Measurements from ENCODE around the gene THYN1.
"Not testable (repeated sequence)": the region's sequence is repeated elsewhere in the genome, so short reads cannot be mapped to it uniquely, and the experiment has no call there.

The THYN1 gene

DNA sequence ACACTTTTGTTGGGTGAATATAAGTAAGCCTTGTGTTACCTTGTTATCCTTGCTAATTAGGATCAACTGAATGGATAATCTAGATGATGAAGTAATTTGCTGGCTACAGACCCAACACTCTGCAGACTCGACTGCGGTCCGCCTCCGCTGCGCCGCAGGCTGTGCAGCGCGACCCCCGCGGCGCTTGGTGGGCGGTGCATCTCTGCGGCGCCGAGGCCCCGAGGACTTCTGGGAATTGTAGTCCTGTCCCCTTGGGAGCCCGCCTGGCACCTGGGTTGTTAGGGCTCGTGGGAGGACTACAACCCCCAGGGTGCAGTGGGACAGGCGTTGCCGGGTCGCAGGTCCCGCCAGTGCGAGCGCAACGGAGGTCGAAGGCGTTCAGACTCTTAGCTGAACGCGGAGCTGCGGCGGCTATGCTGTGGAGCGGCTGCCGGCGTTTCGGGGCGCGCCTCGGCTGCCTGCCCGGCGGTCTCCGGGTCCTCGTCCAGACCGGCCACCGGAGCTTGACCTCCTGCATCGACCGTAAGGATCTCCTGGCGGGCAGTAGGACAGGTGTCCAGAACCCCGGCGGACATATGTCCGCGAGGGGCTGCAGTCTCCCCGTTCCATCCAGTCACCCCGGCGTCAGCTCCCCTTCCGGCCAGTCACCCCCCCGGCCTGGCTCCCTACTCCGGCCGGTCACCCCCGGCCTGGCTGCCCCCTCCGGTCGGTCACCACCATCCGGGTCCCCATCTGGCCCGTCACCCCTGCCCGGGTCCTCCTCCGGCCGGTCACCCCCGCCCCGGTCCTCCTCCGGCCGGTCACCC lies at the start of gene THYN1, which contains the start of gene ACAD8:
TSS of gene THYN1 (minus strand) at position 165 of the 806 bp plus-strand sequence. CDS start 470 bp downstream, outside the sequence.
TSS of gene ACAD8 (plus strand) at position 381 of the 806 bp plus-strand sequence. CDS start at position 414, 33 bp downstream.
- DNase-seq = peak; percentile 91

DNA sequence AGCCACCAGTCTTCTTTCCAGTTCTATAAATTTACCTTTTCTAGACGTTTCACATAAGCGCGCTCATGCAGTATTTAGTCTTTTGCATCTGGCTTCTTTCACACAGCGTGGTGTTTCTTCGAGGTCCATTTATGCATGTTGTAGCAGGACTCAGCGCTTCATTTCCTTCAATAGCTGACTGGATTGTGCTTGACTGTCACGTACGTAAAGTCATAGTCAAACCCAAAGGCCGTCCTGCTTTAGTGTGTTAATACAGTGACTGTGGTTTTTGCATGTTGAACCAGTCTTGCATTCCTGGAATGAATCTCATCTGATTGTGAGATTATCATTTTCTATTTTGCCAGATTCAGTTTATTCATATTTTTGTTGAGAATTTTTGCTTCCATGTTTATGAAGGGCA lies 41.5 kb upstream of the THYN1 start:
- DNase-seq = no peak

DNA sequence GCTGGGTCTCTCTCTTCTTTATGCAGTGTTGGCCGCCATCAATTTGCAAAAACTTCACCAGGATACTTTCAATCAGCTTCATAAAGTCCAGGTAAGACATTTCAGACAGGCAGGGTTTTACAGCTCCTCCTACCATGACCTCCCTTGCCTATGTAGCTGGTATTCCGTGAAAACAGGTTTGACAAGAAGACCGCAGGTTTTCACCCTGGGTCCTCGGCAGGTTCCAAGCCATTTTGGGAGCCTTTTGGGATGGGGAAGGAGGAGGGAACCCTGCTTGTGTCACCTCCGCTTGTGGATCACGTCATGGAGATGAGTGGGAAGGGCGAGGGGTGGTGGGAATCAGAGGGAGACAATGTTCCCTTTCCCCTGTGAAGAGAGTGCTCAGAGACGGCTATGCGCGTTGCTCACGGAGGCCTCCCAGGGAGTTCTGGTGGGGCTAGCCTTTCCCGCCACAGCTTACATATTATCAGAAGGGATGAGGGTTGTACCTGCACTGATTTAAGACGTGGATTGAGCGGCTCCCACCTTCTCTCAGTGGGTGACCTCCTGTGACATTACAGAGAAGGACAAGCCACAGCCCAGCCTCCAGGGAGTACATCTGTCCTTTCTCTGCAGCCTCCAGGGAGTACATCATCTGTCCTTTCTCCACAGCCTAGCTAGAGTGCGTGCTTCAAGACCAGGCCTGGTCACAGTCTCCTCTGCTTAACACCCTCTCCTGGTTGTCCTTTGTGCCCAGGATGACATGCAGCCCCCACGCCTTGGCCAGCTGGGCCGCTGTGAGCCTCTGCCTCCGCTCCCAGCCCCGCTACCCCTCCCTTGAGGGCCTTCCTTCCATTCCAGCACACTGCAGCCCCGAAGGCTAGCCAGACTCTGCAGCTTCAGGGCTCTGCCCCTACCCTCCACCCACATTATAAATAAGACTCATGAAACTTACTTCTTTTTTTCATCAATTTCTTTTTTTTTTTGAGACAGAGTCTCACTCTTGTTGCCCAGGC lies 40.3 kb upstream of the THYN1 start:
- no peak for DNase-seq

DNA sequence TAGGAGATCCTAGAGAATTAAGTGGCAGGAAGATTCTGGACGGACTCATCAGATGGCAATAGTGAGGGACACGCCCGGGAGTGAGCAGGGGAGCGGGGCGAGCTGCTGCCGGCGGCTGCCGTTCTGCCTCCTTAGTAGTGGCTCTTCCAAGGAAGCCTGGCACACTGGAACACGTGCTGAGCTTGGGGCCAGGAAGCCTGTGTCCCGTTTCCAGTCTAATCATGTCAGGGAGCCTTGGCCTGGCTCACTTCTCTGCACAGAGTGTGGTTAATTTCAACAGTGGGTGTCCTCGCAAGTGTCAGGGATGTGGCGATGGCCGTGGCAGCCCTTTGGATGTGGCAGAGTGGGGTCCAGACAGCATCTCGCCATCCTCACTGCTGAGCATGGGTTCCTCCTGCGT lies 39.5 kb upstream of the THYN1 start:
- no peak for DNase-seq

DNA sequence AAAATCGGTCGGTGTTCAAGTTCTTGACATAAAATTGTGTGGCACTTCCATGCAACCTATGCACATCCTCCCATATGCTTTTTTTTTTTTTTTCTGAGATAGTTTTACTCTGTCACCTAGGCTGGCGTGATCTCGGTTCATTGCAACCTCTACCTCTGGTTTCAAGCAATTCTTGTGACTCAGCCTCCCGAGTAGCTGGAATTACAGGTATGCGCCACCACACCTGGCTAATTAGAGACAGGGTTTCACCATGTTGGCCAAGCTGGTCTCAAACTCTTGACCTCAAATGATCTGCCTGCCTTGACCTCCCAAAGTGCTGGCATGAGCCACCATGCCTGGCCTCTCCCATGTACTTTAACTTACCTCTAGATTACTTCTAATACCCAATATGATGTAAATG lies 38.0 kb upstream of the THYN1 start:
- no peak for DNase-seq

DNA sequence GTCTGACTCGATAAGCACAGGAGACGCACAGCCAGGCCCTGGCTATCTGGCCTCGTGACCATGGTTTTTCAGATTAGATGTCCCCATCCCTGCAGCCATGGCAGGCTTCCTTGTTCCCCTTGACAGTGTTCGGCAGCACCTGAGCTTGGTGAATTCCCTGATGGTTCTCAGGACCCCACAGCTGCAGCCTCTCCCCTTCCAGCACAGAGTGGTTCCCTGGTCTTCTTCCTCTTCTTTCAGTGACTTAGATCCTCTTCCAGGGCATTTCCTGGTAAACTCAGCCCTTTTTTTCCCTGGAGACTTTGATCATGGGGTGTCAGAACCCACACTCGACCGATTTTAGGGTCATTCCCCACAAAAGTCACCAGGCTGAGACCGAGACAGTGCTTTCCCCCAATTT lies 37.5 kb upstream of the THYN1 start:
- no peak for DNase-seq

DNA sequence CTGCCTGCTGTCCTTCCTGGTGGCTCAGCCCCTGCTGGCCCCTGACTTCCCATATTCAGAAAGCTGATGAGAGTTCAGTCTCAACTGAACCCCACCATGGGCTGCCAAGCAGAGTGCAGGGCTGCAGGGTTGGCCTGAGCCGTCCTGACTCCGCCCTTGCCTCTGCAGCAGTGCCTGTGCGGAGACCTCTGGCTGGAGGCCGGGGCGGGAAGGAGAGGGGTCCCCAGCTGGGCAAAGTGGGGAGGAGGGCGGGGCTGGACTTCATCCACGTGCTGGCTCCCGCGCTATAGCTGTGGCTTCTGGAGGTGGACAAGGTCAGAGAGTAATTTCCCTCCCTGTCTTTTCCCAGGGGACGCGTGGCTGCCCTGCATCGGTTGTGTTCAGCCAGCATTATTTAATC lies 36.6 kb upstream of the THYN1 start:
- DNase-seq = no peak

DNA sequence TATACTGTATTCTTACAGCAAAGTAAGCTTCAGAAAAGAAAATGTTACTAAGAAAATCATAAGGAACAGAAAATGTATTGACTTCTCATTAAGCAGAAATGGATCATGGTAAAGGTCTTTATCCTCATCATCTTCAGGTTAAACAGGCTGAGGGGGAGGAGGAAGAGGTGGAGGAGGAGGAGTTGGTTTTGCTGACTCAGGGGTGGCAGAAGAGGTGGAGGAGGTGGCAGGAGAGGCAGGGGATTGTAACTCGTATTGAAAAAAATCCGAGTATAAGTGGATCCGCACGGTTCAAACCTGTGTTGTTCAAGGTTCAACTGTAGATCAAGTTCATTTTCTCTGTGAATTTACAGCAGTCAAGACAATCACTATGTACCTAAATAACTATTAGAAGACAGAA lies 36.0 kb upstream of the THYN1 start:
- no peak for DNase-seq

DNA sequence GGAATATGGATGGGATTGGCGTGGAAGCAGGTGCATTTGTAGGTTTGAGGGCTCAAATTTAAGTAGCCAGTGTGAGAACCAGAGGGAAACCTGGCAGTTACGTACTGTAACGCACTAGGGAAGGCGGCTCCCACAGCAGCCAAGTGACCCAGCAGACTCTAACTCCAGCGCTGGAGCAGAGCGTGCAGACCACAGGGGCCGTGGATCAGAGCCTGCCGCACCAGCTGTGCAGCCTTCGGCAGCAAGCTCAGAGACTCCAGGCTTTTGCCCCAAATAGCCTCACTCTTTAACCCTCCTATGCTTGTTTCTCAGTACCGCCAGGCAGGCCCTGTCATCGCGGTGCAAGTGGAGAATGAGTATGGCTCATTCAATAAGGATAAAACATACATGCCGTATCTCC lies 35.3 kb upstream of the THYN1 start:
- DNase-seq = no peak

DNA sequence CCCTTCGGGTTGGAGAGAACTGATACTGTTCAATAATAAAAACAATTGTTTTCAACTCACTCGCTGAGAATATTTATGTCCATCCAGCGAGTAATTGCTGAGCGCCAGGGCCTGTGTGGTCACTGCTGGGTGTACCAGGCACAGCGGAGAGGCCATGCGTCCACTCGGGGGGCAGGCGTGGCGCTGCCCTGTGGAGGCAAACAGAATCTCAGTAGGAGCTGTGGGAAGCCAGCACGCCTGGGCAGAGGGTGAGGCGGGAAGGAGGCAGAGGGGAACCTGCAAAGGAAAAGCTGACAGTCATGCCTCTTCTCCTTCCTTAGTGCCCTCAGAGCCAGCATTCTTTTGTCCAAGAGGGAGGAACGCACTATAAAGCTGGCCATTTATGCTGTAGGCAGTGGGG lies 34.4 kb upstream of the THYN1 start:
- no peak for DNase-seq

DNA sequence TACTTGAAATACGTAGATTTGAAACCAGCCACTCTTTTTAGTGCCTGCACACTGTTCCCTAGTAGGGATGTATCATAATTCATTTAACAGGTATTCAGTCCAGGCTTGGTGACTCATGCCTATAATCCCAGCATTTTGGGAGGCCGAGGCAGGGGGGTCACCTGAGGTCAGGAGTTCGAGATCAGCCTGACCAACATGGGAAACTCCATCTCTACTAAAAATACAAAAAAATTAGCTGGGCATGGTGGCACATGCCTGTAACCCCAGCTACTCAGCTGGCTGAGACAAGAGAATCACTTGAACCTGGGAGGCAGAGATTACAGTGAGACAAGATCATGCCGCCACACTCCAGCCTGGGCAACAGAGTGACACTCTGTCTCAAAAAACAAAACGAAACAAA lies 31.2 kb upstream of the THYN1 start:
- not testable (repeated sequence) for DNase-seq

DNA sequence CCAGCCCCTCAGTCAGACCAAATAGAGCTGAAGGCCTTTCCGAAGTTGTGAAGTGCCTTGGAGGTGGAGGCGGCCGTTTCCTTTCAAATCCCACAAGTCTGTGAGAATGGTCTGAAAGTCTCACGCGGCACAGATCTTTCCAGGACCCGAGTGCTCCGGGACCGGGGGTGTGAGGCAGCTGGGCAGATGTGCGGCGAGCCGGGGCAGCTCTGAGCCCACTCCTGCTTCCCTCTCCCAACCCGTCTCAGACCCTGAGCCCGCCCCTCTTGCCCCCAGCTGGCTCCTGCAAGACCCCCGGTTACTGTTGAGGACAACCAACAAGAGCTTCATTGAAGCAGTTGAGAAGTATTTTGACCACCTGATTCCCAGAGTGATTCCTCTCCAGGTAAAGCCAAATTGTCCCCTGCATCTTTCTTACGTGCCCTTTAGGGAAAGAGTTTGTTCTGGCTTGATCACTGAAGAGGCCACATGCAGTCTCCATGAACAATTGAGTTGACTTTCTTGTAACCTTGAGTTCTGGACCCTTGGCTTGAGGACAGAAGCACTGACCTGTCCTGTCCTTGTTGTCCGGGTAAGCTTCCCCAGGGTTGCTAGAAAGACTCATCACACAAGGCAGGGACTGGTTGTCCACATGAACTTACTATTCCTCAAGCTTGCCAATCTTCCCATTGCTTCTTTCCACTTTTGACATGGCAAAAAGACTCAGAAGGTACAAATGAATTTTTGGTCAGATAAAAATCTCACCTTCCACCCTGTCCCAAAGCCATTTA lies 30.5 kb upstream of the THYN1 start:
- DNase-seq = no peak

DNA sequence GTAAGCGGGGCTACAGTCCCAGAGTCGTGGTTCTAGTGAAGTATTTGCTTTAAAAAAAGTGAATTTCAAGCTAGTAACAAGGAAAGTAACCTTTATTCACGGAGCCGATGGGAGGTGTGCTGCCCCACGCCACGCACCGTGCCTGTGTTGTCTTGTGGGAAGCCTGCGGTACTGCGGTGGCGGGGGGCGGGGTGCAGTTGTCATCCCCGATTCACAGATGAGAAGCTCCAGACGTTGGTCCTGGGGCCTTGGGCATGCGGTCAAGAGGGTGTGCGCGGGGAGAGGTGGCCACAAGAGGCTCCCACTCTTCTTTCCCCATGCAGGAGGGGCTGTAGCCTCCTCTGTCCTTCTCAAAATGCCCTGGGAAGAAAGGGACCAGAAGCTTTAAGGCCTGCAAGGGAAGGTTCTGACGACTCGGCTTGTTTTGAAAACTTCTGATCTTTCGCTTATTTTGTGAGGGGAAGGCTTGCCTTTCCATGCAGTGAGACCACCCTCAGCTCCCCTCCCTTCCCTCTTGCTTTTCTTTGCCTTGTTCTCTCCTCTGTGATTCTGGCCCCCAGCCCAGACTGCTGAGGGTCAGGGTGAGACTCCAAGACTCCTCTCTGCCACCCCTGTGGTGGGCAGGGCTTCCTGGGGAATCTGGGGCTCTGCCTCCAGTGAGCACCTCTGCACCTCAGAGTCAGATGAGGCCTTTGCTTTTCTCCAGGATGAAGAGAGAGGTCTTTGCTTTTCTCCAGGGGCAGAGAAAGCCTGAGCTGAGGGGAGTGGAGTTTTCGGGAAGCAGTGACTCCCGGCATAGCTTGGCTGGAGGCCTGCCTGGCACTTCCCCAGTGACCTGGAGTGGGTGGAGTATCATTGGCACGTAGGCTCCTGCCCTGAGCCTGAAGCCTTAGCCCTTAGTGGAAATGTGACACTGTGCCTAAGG lies 29.2 kb upstream of the THYN1 start:
- no peak for DNase-seq

DNA sequence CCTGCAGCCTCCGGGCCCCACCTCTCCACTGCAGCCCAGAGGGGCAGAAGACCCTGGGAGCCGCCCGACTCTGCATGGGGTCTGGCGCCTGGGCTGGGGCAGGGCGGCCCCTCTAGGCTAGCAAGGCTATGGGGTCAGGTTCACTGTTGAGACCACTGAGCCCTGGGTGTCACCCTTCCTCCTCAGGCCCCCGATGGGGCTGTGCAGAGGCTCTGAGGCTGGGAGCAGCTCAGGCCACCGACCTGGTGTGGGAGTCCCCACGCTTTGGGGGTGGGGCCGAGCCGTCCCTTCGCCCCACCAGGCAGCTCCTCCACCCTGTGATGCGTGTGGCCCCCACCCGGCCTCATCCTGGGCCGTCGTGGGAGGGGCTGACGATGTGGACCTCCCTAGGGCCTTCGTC lies 28.5 kb upstream of the THYN1 start:
- DNase-seq = not testable (repeated sequence)

DNA sequence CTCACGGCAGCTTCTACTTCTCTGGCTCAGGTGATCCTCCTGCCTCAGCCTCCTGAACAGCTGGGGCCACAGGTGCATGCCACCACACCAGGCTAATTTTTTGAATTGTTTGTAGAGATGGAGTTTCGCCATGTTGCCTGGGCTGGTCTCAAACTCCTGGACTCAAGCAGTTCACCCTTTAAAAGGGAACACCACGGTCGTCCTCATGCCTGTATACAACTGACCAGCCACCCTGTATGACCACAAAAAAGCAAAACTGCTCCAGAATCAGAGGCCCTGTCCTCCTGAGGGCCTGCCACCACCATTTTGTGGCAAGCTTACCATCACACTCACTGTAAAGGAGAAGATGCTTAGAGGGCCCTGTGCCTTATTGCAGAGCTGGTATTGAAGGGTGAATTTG lies 25.2 kb upstream of the THYN1 start:
- DNase-seq = no peak

DNA sequence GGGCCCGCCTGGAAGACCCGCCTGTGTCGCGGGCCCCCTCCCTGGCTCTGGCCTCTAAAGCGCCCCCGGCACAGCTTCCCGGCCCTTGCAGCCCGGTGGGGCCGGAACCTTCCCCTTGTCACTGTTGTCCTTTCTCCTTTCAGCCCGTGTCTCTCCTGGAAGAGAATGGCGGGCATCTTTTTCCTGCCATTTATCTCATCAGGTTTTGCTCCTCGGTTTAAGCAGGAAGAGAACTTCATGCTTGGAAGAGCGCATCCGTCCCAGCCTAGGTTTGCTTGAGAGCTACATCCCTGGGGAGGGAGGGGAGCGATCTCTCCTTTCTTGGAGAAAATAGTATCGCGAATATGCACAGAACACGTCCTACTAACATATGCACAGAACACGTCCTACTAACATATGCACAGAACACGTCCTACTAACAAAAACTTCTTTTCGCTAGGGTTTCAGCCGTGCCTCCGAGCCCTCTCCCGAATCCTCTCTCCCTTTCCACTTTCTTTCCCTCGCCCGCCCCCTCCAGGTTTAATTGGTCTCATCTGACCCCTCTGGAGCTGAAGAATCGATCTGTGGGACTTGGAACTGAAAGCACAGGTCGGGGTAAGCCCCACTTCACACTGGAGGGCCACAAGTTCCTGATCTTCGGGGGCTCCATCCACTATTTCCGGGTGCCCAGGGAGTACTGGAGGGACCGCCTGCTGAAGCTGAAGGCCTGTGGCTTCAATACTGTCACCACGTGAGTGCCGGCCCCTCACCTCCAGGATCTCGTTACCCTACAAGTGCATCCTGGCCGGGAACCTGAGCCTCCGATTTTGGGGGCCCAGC lies 24.2 kb upstream of the THYN1 start:
- DNase-seq = no peak

DNA sequence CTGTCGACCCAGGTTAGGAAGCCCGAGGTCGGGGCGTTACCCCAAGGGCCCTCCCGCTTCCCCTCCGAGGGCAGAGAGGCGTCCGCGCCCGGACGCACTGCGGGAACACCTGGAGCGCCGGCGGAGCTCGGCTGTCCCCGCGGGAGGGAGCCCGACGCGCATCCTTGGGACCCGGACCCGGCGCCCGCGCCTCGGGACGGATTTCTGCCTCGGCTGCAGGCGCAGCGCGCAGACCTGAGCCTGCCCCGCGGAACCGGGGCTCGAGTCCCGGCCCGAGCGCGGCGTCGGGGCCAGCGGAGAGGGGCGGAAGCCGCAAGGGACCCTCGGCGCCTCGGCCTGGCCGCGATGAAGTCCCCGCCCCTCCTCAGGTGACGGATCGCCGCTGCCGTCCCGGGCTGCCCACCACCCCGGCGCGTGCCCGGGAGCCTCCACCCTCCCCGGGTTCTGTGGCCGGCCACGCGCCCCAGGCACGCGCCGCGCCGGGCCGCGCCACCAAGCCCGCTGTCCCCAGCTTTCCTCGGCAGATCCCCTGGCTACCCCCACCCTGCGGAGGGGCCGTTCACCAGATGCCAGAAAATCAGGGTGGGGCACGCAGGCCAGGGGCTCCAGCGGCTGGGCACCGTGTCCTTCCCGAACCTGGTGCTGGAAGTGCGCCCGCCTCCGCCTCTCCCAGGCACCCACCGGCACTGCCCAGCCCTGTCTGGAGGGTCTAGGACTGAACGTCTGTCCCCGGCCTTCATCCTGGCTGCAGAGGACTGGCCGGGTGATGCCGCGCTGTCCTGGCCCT lies 23.4 kb upstream of the THYN1 start:
- no peak for DNase-seq

DNA sequence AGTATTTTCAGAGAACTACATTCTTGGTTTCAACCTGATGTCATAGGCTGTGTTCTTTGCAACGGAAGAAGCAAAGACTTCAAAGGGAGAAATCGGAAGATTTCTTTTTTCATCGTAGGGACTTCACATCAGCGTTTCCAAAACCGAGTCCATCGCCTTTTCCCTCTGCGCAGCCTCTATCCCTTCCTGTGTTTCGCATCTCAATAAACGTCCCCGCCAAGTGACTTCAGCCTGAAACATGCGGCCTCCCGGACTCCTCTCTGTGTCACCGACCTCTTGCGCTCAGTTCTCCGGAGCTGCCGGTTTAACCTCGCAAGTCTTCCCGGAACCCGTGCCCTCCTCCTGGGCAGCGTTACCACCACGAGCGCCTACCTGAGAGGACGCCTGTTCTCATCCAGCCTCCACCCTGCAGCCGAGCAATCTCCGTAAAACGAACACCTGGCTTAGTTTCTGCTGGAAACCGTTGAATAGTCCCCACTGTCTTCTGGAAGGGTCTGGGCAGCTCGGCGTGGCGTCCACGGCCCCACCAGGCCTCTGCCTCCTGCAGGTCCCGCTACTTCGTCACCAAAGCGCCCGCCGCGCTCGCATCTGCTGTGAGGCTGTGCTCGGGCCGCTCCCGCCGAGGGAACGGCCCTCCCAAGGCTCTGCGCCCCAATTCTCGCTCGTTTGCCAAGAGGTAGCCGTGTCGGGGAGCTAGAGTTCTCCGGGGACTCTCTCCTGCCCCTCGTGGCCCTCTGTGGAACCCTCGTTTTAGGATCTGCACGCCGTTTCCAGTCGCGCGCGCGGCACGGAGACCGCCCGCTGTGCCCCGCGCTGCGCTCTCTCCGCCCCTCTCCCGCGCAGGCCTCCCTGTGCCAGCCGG lies 22.6 kb upstream of the THYN1 start, which contains the start of gene GLB1L3:
TSS of gene GLB1L3 (plus strand) at position 846 of the 862 bp plus-strand sequence. CDS start 362 bp downstream, outside the sequence.
- DNase-seq = peak; percentile 17

DNA sequence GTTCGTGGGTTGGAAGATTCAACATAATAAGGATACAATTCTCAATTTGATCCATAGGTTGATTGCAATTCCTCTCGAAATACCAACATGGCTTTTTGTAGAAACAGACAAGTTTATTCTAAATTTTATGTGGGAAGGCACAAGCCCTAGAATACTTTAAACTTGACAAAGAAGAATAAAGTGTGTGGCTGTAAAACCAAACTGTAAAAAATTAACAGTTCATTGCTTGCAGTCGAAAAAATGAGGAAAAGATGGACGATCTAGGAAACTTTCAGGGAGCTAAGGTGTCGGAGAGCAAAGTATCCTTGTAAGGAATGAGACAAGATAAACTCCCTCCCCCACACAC lies 22.0 kb upstream of the THYN1 start:
- DNase-seq = no peak

All from kidney glomerular epithelial cell (primary cell).